GM18909 (cell line): ENCODE data around the gene ZGPAT.

Experiments
- ATAC-seq: cut with Tn5 transposase; IDR thresholded peaks from one replicate; pipeline ENCODE4 v1.9.1; 2021; ENCODE audit warnings: mild to moderate bottlenecking; ENCODE audit not compliant: unreplicated experiment, poor library complexity

ZGPAT gene

DNA sequence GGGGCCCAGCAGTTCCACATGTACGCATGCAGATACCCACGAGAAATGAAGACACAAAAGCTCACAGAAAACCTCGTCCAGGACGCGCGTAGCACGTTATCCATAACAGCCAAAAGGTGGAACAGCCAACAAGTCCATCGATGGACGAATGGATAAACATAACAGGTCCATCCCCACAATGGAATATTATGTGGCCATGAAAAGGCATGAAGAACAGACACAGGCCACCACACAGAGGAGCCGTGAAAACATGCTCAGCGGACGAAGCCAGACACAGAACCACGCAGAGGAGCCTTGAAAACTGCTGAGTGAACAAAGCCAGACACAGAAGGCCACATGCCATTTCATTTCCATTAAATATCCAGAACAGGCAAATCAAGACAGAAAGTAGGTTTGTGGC, 69.8 kb downstream of the ZGPAT start:
- no peak for ATAC-seq

DNA sequence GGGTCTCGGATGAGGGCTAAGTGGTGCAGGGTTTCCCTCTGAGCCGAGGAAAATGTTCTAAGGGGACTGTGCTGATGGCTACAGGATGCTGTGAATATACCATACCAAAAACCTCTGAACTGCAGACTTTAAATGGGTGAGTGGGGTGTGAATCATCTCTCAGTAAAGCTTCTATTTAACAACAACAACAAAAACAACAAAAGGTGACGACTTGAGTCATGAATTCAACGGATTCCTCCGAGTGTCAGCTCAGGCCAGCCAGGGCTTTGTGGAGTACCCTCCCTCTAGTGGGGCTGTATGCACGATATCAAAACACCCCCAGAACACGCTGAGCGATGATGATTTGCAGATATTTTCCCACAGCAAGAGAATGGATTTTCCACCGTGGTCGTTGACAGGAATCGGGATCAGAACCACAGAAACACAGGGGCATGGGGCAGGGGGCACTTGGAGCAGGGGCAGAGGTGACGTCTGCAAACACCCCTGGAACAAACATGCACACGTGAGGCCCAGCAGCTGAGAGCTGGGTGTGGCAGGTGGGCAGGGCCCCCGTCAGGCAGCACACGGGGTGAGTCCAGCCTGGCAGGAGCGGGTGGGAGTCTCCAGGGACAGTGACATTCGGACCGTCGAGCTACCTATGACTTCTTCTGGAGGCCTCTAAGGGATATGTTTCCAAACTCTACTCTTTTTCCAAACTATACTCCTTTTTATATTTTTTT, 70.4 kb downstream of the ZGPAT start:
- no peak for ATAC-seq

DNA sequence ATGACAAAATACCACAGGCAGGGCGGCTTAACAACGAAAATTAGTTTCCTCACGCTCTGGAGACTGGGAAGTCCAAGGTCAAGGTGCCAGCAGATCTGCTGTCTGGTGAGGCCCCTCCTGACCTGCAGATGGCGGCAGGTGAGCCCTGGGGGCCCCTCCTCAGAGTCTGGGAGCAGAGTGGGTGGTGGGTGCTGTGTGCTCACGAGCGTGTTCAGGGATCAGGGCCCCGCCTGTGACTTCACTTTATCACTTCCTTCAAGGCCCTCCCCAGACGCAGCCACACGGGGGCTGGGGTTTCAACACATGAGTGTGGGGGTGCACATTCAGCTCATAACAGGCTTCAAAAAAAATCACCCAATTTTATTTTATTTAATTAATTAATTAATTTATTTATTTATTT, 71.0 kb downstream of the ZGPAT start:
- no peak for ATAC-seq

DNA sequence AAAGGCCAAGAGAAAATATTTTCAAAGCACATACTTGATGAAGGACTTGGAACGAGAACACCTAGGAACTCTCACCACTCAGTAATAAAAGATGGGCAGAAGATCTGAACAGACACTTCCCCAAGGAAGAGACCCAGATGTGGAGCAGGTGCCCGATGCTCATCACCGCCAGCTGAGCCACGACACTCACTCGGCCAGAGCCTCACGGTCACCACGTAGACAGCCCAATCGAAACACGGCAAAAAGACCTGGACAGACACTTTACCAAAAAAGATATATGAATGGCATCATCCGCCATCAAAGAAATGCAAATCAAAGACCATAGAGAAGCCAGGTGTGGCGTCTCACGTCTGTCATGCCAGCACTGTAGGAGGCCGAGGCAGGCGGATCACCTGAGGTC, 73.3 kb downstream of the ZGPAT start:
- no peak for ATAC-seq

DNA sequence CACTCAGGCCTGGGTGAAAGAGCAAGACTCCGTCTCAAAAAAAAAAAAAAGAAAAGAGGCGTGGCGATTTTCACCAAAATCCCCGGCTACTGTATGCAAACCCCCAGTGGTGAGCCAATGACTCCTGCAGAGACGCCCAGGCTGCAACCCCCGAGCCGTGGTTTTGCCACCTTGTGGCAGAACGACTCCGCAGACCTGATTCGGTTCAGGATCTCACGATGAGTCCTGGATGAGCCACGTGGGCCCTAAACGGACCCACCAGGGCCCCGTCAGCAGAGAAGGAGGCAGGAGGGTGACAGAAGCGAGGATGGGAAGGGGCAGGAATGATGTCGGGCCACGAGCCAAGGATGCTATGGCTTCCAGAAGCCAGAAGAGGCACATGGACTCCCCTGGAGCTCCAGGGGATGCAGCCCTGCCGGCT, 74.2 kb downstream of the ZGPAT start:
- ATAC-seq = no peak

DNA sequence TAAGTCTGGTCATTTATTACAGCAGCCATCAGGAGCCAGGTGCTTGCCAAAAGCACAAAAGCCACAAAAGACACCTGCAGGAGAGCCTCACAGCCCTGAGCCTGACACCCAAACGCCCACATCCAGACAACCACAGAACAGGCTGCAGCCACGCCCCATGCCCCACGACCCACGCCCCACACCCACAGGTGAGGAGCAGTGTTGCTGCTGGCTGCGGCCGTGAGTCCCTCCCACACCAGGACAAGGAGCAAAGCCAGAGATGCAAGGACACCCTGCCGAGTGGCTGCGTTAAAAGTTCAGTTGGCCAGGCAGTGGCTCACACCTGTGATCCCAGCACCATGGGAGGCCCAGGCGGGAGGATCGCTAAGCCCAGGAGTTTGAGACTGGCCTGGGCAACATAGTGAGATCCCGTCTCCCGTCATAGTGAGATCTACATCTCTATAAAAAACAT, 74.7 kb downstream of the ZGPAT start:
- no peak for ATAC-seq

DNA sequence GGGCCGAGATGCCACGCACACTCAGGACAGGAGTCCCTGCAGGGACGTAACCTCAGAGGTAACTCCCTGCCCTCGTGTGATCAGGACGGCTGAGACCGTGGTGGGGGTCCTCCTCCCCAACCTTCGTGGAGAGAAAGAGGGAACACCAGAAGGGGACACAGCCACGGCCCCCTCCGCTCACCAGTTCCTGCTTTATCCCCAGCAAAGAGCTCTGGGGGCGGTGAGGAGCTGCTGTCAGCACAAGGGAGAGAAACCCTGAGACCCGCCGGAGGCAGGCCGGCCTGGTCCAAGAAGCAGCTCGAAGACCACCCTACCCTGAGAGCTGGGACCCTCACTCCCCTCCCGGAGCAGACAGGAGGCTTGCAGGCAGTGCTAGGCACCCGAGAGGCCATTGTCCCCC, 76.1 kb downstream of the ZGPAT start:
- ATAC-seq = no peak

DNA sequence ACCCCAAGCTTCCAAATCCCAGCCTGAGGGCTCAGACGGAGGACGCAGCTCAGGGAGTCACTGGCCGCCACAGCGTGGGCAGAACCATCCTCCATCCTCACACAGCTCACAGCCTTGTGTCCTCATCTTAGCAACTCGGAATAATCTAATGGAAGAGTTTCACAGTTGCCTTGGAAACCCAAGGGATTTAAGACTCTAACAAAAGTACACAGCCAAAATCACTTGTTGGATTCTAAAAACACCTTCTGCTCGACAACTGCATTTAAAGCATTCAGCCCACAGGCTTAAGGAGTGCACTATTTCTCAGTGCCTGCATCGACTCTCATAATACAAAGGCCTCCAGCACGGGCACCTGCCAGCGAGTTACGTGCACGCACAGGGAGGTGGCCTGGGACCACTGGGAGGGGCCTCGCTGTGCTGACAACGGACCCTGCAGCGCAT, 77.9 kb downstream of the ZGPAT start:
- ATAC-seq = no peak
